GOT3 (cell line): ENCODE measurements around the gene USP31.

Experiments
- DNase-seq: peaks from one replicate; lab custom pipeline; 2025; ENCODE audit warnings: mixed read lengths; lab: John Stamatoyannopoulos, UW

USP31 gene, protein sequence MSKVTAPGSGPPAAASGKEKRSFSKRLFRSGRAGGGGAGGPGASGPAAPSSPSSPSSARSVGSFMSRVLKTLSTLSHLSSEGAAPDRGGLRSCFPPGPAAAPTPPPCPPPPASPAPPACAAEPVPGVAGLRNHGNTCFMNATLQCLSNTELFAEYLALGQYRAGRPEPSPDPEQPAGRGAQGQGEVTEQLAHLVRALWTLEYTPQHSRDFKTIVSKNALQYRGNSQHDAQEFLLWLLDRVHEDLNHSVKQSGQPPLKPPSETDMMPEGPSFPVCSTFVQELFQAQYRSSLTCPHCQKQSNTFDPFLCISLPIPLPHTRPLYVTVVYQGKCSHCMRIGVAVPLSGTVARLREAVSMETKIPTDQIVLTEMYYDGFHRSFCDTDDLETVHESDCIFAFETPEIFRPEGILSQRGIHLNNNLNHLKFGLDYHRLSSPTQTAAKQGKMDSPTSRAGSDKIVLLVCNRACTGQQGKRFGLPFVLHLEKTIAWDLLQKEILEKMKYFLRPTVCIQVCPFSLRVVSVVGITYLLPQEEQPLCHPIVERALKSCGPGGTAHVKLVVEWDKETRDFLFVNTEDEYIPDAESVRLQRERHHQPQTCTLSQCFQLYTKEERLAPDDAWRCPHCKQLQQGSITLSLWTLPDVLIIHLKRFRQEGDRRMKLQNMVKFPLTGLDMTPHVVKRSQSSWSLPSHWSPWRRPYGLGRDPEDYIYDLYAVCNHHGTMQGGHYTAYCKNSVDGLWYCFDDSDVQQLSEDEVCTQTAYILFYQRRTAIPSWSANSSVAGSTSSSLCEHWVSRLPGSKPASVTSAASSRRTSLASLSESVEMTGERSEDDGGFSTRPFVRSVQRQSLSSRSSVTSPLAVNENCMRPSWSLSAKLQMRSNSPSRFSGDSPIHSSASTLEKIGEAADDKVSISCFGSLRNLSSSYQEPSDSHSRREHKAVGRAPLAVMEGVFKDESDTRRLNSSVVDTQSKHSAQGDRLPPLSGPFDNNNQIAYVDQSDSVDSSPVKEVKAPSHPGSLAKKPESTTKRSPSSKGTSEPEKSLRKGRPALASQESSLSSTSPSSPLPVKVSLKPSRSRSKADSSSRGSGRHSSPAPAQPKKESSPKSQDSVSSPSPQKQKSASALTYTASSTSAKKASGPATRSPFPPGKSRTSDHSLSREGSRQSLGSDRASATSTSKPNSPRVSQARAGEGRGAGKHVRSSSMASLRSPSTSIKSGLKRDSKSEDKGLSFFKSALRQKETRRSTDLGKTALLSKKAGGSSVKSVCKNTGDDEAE (N-terminal part only)

DNA sequence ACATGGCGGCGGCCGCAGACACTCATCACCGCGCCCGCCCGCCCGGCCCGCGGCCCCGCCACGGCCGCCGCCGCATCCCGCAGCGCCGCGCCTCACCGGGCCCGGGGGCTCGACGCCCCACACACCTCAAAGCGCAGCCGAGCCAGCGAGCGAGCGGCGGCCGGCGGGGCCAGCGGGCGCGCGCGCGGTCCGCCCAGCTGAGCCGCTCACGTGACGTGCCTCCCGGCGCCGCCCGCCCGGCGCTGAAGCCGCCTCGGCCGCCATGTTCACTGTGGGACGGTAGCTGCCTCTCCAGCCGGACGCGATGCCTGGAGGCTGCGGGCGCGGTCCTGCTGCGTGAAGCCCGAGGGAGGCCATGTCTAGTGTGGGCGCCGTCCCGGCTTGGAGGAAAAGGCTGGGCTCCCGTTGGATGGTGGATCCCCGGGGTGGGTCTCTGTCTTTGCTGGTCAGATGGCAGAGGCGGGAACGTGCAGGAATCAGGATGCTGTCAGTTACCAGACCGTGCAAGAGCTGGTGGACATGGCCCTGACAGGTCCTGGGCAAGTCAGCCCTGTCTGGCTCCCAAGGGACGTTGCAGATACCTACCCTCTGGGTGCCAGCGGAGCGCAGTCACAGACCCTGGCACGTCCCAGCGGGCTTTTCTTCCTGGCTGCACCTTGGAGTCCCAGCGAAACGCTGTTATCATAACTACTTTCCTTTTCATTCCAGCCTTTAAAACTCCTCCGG, at the start of gene USP31:
TSS of gene USP31 (minus strand) at position 186 of the 726 bp plus-strand sequence. CDS start at position 4, 182 bp downstream.
- DNase-seq = peak; percentile 77

DNA sequence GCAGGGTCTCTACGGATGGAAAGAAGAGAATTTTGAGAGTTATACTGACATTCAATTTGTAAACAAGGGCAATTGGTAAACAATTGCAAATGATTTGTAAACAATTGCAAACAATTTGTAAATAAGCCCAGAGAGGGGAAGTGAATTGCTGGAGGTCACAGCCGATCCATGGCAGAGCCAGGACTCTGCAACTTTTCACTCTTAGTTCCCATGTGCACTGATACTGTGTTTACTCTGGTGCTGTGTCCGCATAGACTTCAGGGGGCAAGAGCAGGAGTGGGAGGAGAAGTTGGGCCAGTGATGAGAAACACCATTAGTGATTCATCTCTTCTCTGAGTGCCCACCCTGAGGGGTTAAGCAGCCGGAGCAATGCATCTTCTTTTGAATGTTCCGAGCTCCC, 47.3 kb upstream of the USP31 start:
- DNase-seq = no peak

DNA sequence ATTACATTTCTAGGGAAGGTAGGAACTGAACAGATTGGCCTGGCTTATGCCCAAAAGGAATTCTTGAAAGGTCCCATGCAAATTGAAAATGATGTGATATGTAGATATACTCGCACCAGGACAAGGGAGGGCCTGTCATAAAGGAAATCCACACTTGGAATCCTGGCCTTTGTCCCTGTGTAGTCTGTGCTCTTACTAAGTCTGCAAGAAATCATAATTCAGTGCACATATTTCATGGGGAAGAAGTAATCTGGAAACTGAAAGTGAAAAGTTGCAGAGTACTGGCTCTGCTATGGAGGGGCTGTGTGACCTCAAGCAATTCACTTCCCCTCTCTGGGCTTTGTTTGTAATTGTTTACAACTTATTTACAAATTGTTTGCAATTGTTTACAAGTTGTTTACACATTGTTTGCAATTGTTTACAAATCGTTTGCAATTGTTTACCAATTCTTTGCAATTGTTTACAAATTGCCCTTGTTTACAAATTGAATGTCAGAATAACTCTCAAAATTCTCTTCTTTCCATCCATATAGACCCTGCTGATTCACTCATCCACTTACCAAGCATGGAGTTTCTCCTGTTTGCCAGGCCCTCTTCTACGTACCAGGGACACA, 46.2 kb upstream of the USP31 start:
- DNase-seq = no peak

- DNase-seq = no peak
These were observed 45.4 kb upstream of the USP31 start for GRCh38 chr16:23194497-23195221.

DNA sequence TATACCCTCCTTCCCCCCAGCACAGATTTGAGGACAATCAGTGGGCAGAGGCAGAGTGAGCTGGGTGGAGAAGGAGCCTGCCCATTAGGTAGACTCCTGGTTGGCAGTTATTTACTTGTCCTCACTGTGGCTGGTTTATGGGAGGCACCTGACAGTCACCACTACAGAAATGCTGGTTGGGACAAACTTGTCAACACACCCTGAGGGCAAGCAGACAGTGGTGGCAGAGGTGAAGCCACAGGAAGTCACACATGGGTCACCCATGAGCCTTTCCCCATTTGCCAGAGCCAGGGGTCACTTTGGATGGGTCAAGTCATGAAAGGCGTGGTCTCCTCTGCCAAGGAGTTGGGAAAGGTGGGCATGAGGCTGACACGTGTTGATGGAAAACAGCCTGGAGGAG, 39.7 kb upstream of the USP31 start:
- no peak for DNase-seq

GRCh38 chr16:23187341-23187740, 38.1 kb upstream of the USP31 start:
- no peak for DNase-seq

- no peak for DNase-seq
These were observed 36.9 kb upstream of the USP31 start for GRCh38 chr16:23186171-23186570.

DNA sequence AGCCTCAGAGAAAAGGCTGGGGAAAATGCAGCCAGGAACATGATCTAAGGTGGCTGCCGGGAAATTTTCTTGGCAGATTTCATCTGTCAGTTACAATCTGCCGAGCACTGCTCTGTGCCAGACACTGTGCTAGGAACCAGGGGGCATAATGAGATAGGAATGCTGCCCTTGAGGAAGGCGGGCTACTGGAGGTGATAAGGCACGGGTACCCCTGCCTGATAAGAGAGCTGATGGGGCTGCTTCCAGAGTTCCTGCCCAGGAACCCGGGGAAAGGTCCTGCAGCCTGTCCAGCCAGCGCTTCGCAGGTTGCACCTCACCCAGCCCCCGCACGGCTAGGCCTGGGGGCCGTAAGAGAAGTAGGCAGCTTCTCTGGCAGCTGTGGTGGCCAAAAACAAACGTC, 36.4 kb upstream of the USP31 start:
- DNase-seq = no peak

DNA sequence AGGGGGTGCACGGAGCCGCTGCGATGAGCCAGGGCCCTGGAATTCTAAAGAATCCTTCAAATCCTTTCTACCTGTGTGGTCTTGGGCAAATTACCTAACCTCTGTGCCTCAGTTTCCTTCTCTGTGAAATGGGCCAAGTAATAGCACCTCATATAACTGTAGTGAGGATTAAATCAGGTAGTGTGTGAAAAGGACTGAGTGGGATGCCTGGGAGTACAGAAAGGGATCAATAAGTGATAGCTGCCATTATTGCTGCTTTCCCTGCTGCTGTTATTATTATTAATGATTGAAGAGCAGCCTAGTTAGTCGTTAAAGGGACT, 34.3 kb upstream of the USP31 start:
- no peak for DNase-seq

GRCh38 chr16:23182679-23183542, 33.7 kb upstream of the USP31 start, which contains the start of gene SCNN1G:
SCNN1G (plus strand) TSS chr16:23182745; CDS start chr16:23186272, 3,527 bp downstream.
- DNase-seq = no peak

GRCh38 chr16:23182206-23182678, 33.0 kb upstream of the USP31 start:
- DNase-seq = peak; percentile 28

DNA sequence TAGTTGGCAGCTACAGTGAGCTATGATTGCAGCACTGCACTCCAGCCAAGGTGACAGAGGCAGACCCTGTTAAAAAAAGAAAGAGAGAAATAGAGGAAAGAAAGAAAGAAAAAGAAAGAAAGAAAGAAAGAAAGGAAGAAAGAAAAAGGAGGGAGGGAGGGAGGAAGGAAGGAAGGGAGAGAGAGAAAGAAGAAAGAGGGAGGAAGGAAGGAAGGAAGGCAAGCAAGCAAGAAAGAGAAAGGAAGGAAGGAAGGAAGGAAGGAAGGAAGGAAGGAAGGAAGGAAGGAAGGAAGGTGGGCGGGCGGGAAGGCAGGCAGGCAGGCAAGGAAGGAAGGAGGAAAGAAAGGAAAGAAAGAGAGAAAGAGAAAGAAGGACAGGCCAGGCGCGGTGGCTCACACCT, 32.3 kb upstream of the USP31 start:
- DNase-seq = no peak

- DNase-seq = no peak
These were observed 26.4 kb upstream of the USP31 start for GRCh38 chr16:23175651-23176050.

DNA sequence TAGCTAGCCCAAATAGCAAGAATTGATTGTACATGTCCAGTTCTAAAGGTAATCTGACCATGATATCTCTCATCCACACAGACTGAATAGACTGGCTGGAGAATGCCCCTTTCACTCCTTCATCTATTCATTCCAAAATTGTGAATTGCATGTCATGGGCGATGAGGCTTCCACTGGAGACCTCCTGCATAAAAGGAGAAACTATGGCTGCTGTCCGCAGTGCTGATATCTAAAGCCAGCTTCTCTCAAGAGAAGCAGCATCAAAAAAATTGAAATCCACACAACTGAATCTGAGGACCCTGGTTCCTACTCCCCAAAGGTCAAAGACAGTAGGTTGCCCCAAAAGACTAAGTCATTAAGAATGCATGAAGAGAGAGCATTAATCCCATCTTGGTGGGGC, 25.4 kb upstream of the USP31 start:
- DNase-seq = no peak

DNA sequence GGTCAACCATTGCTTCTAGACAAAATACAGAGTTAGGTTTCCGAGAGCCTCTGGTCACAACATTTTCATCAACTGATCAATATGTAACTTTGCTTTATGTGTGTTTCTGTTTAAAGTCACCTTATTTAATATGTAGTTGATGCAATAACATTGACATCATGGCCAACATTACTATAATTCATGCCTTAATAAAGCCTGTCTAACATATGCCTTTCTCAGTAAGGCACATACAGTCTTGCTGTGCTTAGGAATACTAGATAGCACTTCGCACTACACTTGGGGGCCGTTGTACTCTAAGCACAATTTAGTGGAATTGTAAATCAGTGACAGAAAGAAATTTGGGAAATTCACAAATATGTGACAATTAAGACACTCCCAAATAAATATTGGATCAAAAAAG, 23.7 kb upstream of the USP31 start:
- no peak for DNase-seq

DNA sequence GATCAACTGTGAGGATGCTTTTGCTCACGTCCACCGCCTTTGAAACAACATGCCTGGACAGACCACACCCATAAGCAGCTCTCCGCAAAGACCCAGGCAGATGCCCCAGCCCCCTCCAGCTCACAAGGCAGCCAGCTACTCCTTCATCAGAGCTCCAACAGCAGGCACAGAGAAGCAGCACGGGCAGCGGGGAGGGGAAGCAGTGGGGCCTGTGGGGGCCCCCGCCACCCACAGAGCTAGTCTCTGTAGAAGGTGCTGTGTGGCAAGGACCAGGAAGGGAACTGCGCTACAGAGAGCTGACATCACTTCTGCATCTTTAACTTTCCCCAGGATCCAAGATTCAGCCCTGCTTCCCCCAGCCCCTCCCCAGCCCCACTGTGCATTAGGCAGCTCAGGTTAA, 23.3 kb upstream of the USP31 start:
- DNase-seq = no peak

DNA sequence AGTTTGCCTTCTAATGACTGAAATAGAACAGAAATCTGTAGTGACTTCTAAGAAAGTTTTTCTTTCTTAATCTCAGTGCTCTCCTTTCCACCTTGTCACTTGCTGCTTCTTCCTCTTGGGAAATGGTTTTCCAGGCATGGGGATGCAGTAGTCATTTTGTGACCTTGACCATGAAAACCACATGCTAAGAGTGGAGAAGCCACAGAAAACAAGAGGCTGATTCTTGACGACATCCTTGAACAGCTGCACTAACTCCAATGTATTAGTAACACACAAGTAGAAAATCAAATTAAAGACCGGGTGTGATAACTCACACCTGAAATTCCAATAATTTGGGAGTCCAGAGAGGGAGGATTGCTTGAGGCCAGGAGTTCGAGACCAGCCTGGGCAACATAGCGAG, 15.5 kb upstream of the USP31 start:
- DNase-seq = no peak

GRCh38 chr16:23163921-23164320, 14.7 kb upstream of the USP31 start:
- no peak for DNase-seq

GRCh38 chr16:23160574-23160973, 11.3 kb upstream of the USP31 start:
- no peak for DNase-seq
